Activated CD4-positive, alpha-beta T cell treated with anti-CD3 and anti-CD28 coated beads, Interleukin-2, amount 50 U/mL, for 16 hours (primary cell): ENCODE measurements around the gene SEZ6.

ENCODE experiments used
- DNase-seq: peaks from one replicate; pipeline ENCODE4 v3.0.0-alpha.2; 2020

The SEZ6 gene

GRCh38 chr17:28974451-28974850, 31.4 kb downstream of the SEZ6 start:
- DNase-seq, result no peak

GRCh38 chr17:28973425-28973824, 32.4 kb downstream of the SEZ6 start:
- DNase-seq, result no peak

DNA sequence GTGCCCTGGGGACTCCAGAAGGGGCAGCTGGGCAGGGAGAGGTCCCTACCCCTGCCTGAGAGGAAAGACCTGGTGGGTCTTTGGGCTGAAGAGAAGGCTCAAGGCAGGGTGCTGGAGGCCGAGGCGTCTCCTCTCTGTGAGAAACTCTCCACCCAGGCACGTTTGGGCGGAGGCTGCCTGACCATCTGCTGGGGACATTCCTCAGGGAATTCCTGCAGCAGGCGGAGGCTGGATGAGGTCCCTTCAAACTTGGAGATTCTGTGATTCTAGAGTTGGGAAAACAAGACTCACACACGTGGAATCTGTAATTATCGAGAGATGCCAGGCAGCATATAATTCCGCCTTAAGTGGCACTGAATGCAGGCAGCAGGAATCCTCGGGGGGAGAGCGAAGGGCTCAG, 33.4 kb downstream of the SEZ6 start:
- no peak for DNase-seq

DNA sequence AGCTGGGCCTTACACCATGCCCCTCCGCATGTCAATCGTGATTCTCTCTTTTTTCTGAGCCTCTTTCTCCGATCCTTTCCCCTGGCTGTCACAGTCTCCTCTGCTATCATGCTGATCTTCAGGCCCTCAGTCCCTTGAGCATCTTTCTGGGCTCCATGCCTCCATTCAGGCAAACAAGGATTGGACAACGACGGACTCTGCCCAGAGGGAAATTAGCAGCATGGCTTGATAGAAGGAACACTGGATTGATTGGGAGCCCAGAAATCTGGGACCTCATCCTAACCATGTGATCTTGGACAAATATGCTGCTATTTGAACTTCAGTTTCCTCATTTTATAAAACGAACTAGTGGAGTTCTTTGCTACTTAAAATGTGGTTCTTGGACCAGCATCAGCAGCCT, 35.0 kb downstream of the SEZ6 start:
- DNase-seq, result no peak

DNA sequence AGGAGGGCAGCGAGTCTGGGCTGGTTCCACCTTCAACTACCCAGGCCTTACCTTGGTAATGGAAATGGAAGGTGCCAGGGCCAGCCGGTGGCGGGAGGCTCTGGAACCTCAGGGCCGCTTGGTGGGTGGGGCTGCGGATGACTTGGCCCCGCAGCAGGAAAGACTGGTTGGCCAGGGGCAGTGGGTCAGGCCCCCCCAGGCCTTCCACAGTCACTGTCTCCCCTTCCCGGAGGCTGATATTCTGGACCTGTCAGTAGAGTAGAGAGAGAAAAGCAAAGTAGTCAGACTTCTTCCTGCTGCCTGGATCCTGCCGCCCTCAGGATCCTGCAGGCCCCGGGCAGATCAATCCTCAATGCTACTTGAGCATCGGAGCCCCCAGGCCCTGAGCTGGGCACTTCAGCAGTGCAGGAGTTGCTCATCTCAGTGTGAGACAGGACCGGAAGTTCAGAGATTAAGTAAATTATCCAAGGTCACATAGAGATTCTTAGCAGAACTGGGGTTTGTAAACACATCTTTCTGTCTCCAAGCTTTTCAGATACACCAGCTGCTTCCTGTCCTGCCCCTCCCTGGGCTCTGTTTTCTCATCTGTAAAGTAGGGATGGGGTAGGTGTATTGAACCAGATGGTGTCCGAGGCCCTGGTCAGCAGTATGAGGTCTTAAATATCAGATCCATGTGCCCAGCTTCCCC, 36.0 kb downstream of the SEZ6 start:
- DNase-seq, result no peak

DNA sequence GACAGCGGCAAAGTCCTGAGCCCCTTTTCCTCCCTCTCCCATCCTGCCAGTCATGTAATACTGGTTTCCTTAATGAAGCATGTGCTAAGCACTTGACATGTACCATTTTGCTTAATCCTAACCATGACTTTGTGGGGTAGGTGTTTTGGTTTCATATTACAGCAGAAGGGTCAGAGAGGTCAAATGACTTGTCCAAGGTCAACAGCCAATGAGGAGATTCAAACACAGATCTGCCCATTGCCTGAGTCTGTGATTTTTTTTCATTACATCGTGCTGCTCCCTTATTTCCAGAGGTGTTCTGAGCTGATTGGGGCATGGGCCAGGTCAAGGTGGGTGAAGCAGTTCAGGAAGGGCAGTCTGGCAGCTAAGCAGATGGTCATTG, 36.9 kb downstream of the SEZ6 start:
- DNase-seq, result no peak

DNA sequence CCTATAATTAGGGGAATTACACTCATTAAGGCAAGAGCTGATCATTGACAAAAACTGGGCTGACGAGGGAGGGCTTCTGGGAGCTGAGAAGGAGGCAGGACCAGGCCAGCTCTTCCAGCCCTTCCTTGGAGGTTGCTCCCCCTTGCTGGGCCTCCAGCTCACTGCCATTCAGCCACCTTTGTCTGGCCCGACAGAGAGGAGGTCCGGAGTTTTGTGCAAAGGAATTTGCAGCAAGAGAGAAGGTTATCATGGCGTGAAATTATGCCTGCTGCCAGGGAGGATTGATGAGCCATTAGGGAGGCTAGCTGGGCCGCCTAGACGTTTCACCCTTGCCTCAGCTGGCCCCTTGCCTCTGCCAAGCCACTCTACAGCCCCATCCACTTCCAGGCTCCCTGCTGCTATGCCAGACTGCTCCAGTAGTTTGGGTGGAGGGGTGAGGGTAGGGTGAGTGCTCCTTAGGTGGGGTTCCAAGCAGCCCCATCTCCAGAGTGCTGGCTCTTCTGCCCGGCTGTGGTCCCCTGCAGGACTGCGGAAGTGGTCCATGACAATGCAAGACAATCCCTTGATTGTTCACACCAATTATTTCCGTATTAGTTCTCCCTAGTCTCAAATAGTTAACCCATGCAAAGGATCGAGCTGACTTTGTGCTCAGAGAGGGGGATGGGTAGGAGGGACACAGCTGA, 37.5 kb downstream of the SEZ6 start:
- no peak for DNase-seq

GRCh38 chr17:28967221-28968135, 38.4 kb downstream of the SEZ6 start:
- DNase-seq, result no peak

DNA sequence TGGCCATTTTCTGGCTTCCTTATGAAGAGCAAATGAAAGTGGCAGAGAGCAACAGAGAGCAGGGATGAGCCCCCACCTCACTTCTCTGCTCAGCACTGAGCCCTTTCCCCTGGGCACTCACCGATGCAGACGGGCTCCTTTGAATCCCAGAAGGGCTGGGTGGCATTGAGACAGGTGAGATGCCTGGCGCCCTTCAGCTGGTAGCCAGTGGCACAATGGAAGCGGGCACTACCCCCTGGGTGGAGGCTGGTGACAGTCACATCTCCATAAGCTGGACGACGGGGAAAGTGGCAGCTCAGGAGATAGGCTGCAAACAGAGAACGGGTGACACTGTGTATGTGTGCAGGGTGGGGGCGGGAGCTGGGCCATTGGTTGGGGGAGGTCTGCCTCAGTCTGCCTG, 42.0 kb downstream of the SEZ6 start:
- DNase-seq, result no peak

DNA sequence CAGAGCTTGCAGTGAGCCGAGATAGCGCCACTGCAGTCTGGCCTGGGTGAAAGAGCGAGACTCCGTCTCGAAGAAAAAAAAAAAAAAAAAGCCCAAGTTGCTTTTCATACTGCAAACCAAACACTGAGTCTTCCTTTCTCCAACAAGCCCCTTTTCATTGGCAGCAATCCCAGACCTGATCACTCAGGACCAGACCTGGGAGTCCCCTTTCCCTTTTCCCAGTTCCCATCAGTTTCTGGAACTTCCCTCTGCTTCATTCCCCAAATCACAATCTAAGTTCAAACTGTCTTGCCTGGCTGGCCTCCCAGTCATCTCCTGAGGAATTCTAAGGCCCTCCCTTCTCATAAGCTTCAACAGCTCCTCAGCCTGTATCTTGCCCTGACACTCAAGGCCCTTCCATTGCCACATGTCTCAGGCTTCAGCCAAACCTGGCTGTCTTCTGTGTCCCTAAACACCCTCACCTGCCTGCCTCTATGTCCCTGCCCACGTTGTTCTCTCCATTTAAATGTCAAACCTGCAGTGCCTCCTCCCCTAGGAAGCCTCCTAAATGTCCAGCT, 42.7 kb downstream of the SEZ6 start:
- DNase-seq, result no peak

- DNase-seq, result no peak
These were observed 44.4 kb downstream of the SEZ6 start for GRCh38 chr17:28961391-28961790.

- no peak for DNase-seq
These were observed 45.4 kb downstream of the SEZ6 start for GRCh38 chr17:28960256-28961061.

DNA sequence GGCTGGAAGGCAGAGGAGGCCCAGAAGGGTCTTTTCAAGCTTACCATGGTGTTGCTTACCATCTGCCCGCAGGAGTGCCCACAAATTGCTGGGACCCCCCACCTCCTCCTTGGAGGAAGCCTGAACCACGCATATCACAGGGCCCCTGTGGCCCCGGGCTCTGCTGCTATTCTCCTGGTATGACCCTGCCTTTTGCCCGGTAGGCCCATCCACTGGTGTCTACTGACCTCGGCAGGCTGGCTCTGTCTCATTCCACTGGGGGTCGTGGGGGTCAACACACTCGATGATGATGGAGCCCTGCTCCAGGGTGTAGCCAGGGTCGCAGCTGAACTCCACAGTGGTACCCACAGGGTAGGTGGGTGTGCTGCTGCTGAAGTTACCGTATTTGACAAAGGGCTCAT, 46.4 kb downstream of the SEZ6 start:
- DNase-seq, result no peak

DNA sequence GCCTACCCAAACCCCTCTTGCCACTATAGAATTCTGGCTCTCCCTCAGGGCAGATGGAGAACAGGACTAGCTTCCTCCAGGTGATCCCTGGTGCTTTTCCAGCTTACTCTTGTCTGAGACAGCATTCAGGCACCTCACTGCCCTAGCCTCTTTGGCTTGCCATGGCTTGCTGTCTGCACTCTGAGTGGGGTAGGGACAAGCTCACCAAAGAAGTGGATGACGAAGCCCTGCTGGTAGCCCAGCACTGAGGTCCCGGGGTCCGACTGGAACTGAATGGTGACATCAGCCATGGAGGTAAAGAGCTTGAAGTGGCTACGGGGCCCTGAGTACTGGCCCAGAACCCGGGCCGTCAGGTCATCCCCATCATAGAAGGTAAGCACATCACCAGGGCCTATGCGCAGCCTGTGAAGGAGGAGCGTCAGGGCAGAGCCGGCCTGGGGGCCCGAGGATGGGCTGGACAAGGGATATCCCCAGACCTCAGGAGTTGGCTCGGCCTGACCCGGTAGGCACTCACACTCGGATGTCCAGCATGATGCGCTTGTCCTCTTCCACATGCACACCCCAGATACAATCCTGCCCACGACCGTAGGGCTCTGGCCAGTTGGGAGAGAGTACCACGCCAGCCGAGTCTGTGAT, 46.9 kb downstream of the SEZ6 start:
- DNase-seq, result no peak

DNA sequence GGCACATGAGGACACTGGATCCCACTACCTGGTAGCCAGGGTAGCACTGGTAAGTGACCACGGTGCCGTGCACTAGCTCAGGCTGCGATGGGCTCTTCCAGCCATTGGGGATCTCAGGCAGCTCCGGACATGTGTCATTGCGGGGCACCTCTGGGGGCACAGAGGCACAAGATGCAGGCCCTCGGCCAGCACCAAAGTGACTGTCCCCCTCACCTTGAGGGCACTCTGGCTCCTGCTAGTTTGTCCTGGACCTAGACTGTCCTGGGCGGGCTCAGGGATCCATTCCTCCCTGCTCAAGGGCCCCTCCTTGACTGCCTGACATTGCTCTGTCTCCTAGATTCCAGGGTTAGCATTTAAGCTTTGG, 47.9 kb downstream of the SEZ6 start:
- no peak for DNase-seq

DNA sequence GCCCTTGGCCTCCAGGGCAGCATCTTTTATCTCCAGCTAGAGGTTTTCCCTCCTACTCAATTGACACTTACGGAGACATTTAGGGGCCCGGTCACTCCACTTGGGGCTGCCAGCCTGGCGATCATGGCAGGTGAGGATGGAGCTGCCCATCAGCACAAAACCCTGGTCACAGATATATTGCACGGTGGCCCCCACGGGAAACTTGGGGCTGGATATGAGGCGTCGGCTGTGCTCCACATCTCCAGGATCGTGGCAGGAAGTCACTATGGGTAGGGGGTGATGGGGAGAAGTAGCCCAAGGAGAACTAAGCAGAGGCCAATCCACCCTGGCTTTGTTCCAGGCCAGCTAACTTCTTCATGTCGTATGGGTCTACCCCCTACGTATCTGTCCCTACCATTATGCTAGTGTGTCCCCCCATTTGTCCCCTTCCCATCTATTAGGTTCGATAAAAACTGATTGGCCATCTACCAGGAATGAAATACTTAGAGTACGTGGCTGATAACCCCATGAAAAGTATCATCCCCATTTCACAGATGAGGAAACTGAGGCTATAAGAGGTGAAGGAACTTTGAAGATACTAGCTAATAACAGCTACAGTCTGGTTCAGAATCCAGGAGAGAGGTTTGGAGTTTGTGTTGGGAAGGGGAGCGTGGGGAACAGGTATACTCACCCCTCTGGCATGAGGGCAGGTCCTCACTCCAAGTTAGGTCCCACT, 48.4 kb downstream of the SEZ6 start:
- DNase-seq, result no peak

DNA sequence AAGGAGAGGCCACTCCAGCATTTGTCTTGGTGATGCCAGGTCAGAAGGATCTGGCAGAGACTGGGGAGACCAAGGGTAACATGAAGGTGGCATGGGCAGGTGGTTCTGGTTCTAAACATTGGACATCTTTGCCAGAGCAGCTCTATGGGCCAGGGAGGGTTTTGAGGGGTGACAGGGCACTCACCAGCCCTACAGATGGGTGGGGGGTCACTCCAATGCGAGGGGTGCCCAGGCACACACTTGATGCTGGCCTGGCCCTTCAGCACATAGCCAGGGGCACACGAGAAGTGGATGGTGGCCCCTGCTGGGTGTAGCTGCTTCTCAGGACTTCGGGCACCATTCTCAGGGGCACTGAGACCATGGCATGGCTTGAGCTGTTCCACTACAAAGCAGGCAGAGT, 49.0 kb downstream of the SEZ6 start:
- no peak for DNase-seq

GRCh38 chr17:28956112-28956511, 49.7 kb downstream of the SEZ6 start:
- DNase-seq, result no peak

DNA sequence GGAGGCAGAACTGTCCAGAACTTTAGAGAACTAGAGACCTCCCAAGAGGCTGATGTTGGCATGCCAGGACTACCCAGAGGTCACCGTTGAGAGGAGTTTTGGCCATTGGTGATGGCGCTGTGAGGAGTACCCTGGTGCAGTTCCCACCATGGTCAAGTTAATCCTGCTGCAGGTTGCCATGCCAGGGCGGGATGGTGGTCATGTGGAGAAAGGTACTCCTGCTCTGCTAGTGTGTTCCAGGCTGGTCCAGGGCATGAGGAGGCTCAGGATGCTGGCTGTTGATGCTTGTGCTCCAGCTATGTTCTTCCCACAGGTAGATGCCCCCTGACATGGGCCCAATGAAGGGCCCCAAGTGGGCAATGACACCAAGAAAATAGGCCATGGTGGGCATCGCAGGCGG, 50.4 kb downstream of the SEZ6 start:
- no peak for DNase-seq

GRCh38 chr17:28954886-28955285, 50.9 kb downstream of the SEZ6 start:
- DNase-seq, result no peak

DNA sequence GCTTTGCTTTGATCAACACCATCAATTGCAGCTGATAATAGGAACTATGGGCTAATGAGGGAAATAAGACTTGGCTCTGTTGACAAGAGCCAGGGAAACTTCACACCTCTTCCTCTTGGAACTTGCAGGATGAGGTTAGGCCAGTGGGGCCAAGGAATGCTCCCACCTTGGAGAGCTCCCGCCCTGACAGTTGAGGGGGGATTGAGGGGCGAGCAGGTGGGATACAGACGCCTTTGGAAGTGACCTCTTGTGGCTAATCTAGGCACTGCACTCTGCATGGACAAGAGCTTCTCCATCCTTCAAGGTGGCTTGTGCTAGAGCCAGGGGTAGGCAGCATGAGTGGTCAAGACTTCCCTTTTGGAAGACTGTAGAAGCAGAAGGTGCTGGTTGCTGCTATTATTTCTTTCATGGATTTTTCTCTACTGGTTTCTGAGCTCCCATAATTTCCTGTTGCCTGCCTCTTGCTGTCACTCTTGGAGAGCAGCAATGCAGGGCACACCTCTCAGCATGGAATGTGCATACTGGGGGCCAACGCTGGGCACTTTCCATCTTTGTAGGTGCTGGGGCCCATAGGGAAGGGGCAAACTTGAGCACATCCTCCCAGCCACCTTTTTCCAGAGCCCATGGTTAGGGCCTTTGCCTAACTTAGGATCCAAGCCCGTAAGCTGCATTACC, 52.3 kb downstream of the SEZ6 start:
- peak; percentile 50 for DNase-seq
